GM21360 (cell line): ENCODE measurements around the gene NCAN.

Experiments used
- ATAC-seq: cut with Tn5 transposase; IDR thresholded peaks from one replicate; pipeline ENCODE4 v1.9.1; 2021; ENCODE audit warnings: mild to moderate bottlenecking, moderate library complexity; ENCODE audit not compliant: unreplicated experiment

The NCAN gene

DNA sequence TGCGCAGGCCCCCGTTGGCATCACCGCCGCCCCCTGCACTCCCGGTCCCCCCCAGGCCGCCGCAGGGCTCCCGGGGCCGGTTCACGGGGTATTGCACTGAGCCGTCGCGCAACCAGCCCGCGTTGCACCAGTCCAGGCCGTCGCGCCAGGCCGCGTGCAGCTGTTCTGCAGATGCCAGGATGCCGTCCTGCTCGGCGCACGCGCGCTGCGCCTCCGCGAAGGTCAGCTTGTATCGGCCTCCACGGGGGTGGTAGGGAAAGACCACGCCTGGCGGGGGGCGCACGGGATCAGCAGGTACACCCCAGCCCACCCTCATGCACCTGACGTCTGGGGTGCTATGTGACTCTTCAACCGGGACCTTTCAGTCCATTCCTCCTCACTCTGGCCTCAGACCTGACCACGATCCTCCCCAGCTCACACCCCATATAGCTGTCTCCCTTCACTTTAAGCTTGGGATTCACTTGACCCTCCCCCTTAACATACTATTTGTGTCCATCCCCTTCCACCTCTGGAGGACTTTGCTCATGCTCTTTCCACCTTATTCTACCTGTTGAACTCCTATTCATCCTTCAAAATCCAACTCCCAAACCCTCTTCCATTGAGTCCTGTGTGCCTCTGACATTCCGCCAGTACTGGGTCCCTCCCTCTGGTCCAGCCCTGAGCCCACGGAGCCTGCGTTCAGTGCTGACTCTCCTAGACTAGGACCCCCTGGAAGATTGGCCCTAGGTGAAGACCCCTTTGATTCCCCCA is 47.0 kb downstream of the NCAN start:
- ATAC-seq: no peak

DNA sequence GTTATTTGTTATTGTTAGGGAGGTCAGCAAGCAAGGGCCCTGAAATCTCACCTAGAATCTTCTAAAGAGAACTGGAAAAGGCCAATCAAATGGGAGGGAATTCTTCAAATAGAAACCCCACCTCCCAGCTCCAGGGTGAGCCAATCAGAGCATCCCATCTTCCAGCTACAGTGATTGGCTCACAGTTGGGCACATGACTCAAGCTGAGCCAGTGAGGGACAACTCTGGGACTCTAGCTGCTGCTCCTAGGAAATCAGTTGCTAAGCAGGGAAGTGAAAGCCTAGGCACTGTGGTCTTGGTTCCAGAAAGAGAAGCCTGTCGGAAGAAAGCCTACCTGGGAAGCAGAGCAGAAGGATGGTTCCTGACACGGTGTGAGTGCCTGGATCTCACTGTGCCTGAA is 48.0 kb downstream of the NCAN start:
- no peak for ATAC-seq

- no peak for ATAC-seq
Observed at GRCh38 chr19:19260417-19261214, 48.9 kb downstream of the NCAN start.

- ATAC-seq: no peak
Observed at GRCh38 chr19:19261350-19262189, 49.8 kb downstream of the NCAN start.

GRCh38 chr19:19262190-19263057 is 50.7 kb downstream of the NCAN start:
- ATAC-seq: no peak

GRCh38 chr19:19263886-19264487 is 52.2 kb downstream of the NCAN start:
- ATAC-seq: no peak

GRCh38 chr19:19267305-19267704 is 55.5 kb downstream of the NCAN start:
- no peak for ATAC-seq

GRCh38 chr19:19268453-19269385 is 57.0 kb downstream of the NCAN start:
- ATAC-seq: no peak

DNA sequence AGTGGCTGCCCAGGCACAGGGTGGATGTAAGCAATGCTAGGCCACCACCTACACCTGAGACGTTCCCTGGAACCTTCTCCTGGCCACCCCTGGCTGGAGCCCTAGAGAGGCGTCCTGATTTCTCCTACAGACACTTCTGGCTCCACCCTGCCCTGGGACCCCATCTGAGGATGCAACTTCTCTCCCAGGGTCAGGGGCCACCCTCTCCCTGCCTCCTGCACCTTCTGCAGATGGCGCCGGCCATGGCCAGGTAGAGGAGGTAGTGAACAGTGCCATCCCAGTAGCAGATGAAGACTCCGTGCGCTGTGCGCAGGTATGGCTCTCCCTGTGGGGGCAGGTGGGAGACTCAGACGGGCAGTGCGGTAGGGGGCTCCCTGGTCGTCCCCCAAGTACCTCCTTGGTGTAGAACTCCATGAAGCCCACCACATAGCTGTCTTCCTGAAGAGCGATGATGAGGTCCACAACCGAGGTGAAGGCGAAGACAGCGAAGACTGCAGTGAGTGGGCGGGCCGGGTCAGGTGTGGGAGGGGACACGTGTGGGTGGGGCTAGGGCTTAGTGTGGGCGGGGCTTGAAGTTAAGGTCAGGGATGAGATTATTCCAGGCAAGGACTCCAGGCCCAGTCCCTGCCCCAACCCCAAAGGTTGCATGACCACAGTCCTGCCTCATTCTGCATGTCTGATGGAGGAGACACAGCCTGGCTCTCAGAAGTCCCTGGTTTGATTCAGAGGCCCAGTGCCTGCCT is 58.4 kb downstream of the NCAN start:
- no peak for ATAC-seq

DNA sequence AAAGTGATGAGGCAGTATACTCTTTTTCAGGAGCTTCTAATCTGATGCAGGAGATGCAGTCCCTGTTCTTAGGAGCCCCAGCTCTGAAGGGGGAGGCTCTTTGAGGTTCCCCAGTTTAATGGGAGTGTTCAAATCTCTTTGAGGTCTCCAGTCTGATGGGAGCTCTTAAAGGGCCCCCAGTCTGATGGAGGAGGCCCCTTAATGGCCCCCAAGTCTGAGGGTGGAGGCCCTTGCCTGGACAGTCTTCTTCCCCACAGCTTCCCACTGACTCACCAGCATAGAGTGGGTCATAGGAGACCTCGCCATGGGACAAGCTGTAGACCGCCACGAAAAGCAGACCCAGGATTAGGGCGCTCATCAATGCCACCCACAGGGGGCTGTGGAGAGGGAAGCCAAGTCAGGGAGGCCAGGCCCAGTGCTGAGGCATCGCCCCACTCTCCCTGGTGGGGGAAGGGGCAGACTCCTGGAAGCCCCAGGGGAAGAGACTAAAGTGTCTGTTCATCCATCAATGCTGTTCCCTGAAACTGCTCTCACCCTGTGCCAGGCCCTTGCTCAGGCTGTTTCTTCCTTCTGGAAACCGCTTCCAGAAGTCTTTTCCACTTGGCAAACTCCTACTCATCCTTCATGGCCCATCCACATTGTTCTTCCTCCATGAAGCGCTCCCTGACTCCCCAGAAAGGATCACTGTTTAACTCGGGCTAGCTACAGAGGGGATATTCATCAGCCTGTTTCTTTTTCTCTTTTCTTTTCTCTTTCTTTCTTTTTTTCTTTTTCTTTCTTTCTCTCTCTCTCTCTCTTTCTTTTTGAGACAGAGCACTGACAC is 59.2 kb downstream of the NCAN start:
- no peak for ATAC-seq

- ATAC-seq: no peak
Observed at GRCh38 chr19:19271828-19272599, 60.3 kb downstream of the NCAN start.

- ATAC-seq: no peak
Observed at GRCh38 chr19:19274146-19274545, 62.4 kb downstream of the NCAN start.

- no peak for ATAC-seq
Observed at GRCh38 chr19:19274716-19275565, 63.2 kb downstream of the NCAN start.

- ATAC-seq: no peak
Observed at GRCh38 chr19:19276386-19276785, 64.6 kb downstream of the NCAN start.

DNA sequence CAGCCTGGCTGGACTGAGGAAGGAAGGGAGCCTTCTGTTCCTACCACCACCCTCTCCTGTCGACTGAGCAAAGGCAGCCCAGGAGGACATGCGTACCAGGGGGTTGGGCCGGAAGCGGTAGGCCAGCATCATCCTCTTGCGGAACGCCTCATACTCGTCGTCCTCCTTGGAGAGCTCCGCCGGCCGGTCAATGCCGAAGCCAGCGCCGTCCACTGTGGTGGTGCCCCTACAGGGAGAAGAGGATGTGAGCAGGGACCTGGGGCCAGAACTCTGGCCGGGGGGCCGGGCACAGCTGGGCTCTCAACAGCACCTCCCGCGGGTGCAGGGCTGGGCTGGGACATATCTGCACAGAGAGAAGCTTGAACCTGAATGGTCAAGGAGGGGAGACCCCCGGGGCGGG is 65.1 kb downstream of the NCAN start:
- no peak for ATAC-seq

DNA sequence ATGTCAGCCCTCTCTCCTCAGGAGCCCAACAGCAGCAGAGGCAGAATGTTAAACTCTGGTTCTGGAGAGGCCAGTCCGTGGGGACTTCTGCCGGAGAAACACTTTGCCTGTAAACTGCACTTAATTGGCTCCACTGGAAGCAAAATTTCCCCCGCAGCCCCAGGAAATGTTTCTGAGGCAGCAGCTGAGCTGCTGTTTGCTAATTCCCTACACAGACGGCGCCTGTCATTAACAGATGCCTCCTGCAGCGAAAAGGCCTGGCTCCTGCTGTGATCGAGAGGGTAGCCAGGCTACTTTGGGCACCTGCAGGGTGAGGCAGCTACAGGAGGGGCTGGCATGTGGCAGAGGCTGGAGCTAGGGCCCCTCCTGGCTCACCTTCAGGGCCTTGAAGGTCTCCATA is 66.6 kb downstream of the NCAN start:
- no peak for ATAC-seq
